Loucy (cell line): Measurements from ENCODE around the gene BRD4.

Source experiments
- H2AFZ ChIP-seq: fragments of 200-600 bp; sonication (generic); 2 replicates; pipeline ENCODE4 v1.6.0; 2016; ENCODE audit warnings: antibody characterized with exemption, mild to moderate bottlenecking, low read length, moderate library complexity
- H3F3A ChIP-seq: fragments of 200-600 bp; 2 replicates; pipeline ENCODE4 v1.6.0; 2016; ENCODE audit warnings: antibody characterized with exemption, low read depth, mild to moderate bottlenecking
- H3K27me3 ChIP-seq: fragments of 200-600 bp; sonication (generic); 2 replicates; pipeline ENCODE4 v1.6.1; 2014; ENCODE audit warnings: low read length, mild to moderate bottlenecking; ENCODE audit not compliant: insufficient read depth, poor library complexity, severe bottlenecking
- H3K36me3 ChIP-seq: fragments of 200-600 bp; sonication (generic); 2 replicates; pipeline ENCODE4 v1.6.1; 2016; ENCODE audit warnings: low read length; ENCODE audit not compliant: insufficient read depth
- H3K4me1 ChIP-seq: fragments of 200-600 bp; sonication (generic); 2 replicates; pipeline ENCODE4 v1.5.1; 2014; ENCODE audit warnings: low read length, mild to moderate bottlenecking; ENCODE audit not compliant: insufficient read depth, poor library complexity, severe bottlenecking
- H3K4me2 ChIP-seq: fragments of 200-600 bp; sonication (generic); 2 replicates; pipeline ENCODE4 v1.6.0; 2014; ENCODE audit warnings: antibody characterized with exemption, low read length, low read depth, mild to moderate bottlenecking; ENCODE audit not compliant: poor library complexity, severe bottlenecking
- H3K4me3 ChIP-seq: fragments of 200-600 bp; sonication (generic); 2 replicates; pipeline ENCODE4 v1.5.1; 2014; ENCODE audit warnings: low read length, mild to moderate bottlenecking, mixed read lengths; ENCODE audit not compliant: poor library complexity, severe bottlenecking
- H3K79me2 ChIP-seq: fragments of 200-600 bp; sonication (generic); 2 replicates; pipeline ENCODE4 v1.6.1; 2014; ENCODE audit warnings: low read length; ENCODE audit not compliant: insufficient read depth
- H3K9ac ChIP-seq: fragments of 200-600 bp; sonication (generic); 2 replicates; pipeline ENCODE4 v1.6.0; 2014; ENCODE audit warnings: mild to moderate bottlenecking, low read depth, low read length, moderate library complexity; ENCODE audit not compliant: poor library complexity, severe bottlenecking
- H3K9me2 ChIP-seq: fragments of 200-600 bp; sonication (generic); replicated peaks from 2 replicates; pipeline ENCODE4 v1.6.1; 2016; ENCODE audit warnings: low read depth, low read length, mixed read lengths
- H3K9me3 ChIP-seq: fragments of 200-600 bp; sonication (generic); 2 replicates; pipeline ENCODE4 v1.6.1; 2014; ENCODE audit warnings: mild to moderate bottlenecking, antibody characterized with exemption, low read length, low read depth; ENCODE audit not compliant: insufficient read depth
- H4K20me1 ChIP-seq: fragments of 200-600 bp; sonication (generic); 2 replicates; pipeline ENCODE4 v1.6.0; 2014; ENCODE audit warnings: antibody characterized with exemption, low read length, mild to moderate bottlenecking; ENCODE audit not compliant: insufficient read depth, poor library complexity, severe bottlenecking
- EZH2phosphoT487 ChIP-seq: fragments of 200-600 bp; IDR thresholded peaks from 2 replicates; pipeline ENCODE4 v1.6.1; 2018; ENCODE audit warnings: antibody characterized with exemption, mild to moderate bottlenecking, moderate library complexity, borderline replicate concordance
- TF ChIP-seq, protein P1 (sequence below): fragments of 200-600 bp; sonication (generic); conservative IDR thresholded peaks from 2 replicates; pipeline ENCODE4 v1.5.1; 2014; ENCODE audit warnings: mild to moderate bottlenecking, antibody characterized with exemption, low read length

The BRD4 gene

DNA sequence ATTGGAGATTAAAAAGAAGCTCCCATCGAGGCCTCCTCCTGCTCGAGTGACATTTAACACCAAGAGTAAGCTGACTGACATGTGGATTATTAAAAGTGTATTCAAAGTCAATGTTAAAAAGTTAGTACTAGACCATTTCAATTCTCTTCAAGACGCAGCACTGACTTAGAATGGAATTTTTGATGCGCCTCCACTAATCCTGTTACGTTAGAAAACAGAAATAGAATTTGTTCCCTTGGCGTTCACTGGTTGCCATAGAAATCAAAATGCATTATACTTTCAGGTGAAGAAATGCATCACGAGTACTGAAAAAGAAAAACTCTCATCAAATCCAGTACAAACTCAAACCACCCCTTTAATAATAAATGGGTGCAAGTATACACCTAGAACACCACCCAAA, 42.2 kb downstream of the BRD4 start:
- H3K27me3 ChIP-seq = no peaks in the 10 kb centered on the region
- no peaks in the 10 kb centered on the region for H3K9me2 ChIP-seq
- H3K4me2 ChIP-seq = peak overlapping the region; percentile 61
- no peaks in the 10 kb centered on the region for H3K36me3 ChIP-seq
- H2AFZ ChIP-seq = no peak overlapping the region
- peaks cover 81% of the 10 kb centered on the region for H3K4me1 ChIP-seq
- peaks cover 82% of the 10 kb centered on the region for H4K20me1 ChIP-seq
- peak overlapping the region; percentile 51 for H3K9ac ChIP-seq
- peaks cover 87% of the 10 kb centered on the region for H3K79me2 ChIP-seq
- H3K4me3 ChIP-seq = peak overlapping the region; percentile 44
- H3F3A ChIP-seq = peaks cover 25% of the 10 kb centered on the region
- TF ChIP-seq, protein P1, sequence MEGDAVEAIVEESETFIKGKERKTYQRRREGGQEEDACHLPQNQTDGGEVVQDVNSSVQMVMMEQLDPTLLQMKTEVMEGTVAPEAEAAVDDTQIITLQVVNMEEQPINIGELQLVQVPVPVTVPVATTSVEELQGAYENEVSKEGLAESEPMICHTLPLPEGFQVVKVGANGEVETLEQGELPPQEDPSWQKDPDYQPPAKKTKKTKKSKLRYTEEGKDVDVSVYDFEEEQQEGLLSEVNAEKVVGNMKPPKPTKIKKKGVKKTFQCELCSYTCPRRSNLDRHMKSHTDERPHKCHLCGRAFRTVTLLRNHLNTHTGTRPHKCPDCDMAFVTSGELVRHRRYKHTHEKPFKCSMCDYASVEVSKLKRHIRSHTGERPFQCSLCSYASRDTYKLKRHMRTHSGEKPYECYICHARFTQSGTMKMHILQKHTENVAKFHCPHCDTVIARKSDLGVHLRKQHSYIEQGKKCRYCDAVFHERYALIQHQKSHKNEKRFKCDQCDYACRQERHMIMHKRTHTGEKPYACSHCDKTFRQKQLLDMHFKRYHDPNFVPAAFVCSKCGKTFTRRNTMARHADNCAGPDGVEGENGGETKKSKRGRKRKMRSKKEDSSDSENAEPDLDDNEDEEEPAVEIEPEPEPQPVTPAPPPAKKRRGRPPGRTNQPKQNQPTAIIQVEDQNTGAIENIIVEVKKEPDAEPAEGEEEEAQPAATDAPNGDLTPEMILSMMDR = no peak
- no peak for TF ChIP-seq EZH2phosphoT487
- H3K9me3 ChIP-seq = no peaks in the 10 kb centered on the region

DNA sequence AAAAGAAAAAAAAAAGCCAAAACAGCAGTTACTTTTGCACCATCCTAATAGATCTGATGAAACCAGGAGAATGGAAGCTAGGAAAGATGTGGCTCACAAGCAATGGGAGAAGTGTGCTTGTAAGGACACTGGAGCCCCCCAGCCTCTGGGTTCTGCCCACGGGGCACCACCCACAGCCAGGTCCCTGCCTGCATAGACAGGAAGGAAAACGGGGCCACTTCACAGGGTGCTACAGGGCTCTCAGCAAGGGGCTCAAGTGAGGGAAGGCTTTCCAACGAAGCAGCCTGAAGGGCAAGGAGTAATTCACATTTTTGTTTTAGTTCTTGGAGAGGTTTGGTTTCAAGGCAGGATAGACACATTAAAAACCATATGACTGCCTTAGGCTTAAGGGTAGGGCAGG, 42.7 kb downstream of the BRD4 start:
- H3F3A ChIP-seq = peaks cover 25% of the 10 kb centered on the region
- H3K4me1 ChIP-seq = peaks cover 76% of the 10 kb centered on the region
- H3K4me3 ChIP-seq = peak overlapping the region; percentile 44
- H3K4me2 ChIP-seq = peak overlapping the region; percentile 61
- TF ChIP-seq EZH2phosphoT487 = no peak
- TF ChIP-seq, protein P1 = no peak
- H2AFZ ChIP-seq = no peak overlapping the region
- peak overlapping the region; percentile 51 for H3K9ac ChIP-seq
- no peaks in the 10 kb centered on the region for H3K36me3 ChIP-seq
- no peaks in the 10 kb centered on the region for H3K9me3 ChIP-seq
- H3K9me2 ChIP-seq = no peaks in the 10 kb centered on the region
- peaks cover 87% of the 10 kb centered on the region for H3K79me2 ChIP-seq
- peaks cover 82% of the 10 kb centered on the region for H4K20me1 ChIP-seq
- H3K27me3 ChIP-seq = no peaks in the 10 kb centered on the region

DNA sequence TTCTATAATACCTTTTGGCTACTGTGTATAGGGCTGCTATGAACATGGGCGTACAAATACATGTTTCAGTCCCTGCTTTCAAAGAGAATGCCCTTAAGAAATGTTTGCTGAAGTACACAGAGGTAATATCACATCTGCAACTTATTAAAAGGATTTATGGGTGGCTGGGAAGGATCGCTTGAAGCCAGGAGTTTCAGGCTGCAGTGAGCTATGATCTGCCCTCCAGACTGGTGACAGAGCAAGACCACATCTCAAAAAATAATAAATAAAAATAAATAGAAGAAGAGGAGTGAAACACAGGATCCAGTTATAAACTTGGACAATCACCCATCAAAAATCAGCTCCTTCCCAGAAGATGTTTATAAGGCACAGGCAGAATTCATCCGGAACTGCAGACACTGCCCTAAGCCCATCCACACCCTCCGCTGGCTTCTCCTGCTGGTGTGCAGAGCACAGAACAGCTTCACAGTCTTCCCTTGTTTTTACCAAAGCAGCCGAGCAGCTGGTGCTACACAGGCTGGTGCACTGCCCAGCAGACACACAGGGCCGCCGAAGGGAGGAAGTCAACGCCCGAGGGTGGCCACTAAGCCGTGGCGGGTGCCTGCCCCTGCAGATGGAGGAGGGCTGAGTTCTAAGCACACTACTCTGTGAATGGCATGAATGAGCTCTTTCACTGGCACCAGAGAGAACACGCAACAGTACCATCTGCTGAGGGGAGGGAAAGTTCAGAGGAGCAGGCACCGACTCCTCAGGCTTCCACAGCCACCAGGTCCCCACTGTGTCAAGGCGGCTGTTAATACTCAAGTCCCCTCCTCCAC, 44.0 kb downstream of the BRD4 start:
- Histone ChIP-seq H3K4me3 (peak overlapping the region; percentile 20), H3F3A (peaks cover 17% of the 10 kb centered on the region), H4K20me1 (peaks cover 88% of the 10 kb centered on the region), H3K4me2 (peak overlapping the region; percentile 52), H2AFZ (no peak overlapping the region), H3K4me1 (peaks cover 69% of the 10 kb centered on the region), H3K79me2 (peaks cover 88% of the 10 kb centered on the region), H3K9me3 (no peaks in the 10 kb centered on the region), H3K9ac (peak overlapping the region; percentile 25), H3K27me3 (no peaks in the 10 kb centered on the region), H3K9me2 (no peaks in the 10 kb centered on the region), H3K36me3 (no peaks in the 10 kb centered on the region)
- TF ChIP-seq, protein P1 = no peak
- TF ChIP-seq EZH2phosphoT487 = no peak
